GM19452 (cell line): ENCODE data around the gene C1GALT1.
"Not testable (repeated sequence)": the region's sequence is repeated elsewhere in the genome, so short reads cannot be mapped to it uniquely, and the experiment has no call there.

Experiments
- ATAC-seq: cut with Tn5 transposase; IDR thresholded peaks from one replicate; pipeline ENCODE4 v1.9.1; 2021; ENCODE audit not compliant: unreplicated experiment

The C1GALT1 gene

GRCh38 chr7:7199592-7199991, 17.2 kb downstream of the C1GALT1 start:
- ATAC-seq, result not testable (repeated sequence)

DNA sequence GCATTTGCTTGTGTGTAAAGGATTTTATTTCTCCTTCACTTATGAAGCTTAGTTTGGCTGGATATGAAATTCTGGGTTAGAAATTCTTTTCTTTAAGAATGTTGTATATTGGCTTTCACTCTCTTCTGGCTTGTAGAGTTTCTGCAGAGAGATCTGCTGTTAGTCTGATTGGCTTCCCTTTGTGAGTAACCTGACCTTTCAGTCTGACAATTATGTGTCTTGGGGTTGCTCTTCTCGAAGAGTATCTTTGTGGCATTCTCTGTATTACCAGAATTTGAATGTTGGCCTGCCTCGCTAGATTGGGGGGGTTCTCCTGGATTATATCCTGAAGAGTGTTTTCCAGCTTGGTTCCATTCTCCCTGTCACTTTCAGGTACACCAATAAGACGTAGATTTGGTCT, 17.9 kb downstream of the C1GALT1 start:
- ATAC-seq, result not testable (repeated sequence)

DNA sequence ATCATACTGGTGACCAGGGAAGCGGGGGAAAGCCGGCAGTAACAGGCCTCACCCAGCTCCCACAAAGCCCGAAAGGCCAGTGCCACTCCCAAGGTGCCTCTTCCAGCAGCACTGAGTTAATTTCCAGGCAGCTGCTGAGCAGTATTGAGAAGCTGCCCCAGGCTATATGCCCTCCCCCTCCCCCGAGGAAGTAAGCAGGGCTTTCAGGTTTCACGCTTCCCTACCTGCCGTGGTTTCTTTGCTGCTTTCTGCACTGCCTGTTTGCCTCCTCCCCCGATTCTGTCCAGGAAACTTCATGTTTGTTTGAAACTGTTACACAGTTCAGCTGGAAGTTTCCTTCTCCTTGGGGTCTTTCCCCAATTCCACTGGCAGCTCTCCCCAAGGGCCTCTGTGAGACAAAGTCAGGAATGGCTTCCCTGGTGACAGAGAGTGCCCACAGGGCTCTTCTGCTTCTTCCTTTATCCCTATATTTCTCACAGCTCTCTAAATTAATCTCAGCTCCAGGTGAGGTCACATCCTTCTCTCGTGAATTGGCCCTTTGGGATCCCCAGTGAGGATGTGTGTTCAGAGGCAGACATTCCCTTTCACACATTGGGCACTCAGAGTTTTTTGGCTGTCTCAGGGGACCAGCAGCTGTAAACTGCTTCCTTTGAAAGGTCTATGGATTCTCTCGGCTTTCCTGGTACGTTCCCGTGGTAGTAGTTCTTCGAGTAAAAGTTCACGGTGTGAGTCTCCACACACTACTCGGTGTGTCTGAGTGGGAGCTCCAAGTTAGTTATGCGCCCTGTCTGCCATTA, 19.4 kb downstream of the C1GALT1 start:
- peak; percentile 97 for ATAC-seq

DNA sequence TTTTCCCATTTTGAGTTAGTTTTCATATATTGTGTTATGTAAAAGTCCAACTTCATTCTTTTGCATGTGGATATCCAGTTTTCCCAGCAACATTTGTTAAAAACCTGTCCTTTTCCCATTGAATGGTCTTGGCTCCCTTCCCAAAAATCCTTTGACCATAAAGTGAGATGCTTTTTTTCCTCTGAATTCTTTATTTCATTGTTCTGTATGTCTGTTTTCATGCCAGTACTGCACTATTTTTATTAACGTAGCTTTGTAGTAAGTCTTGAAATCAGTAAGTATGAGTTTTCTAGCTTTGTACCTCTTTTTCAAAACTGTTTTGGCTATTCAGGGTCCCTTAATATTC, 20.0 kb downstream of the C1GALT1 start:
- ATAC-seq, result no peak

GRCh38 chr7:7203813-7204575, 21.6 kb downstream of the C1GALT1 start:
- ATAC-seq, result no peak

- ATAC-seq, result no peak
Measured at GRCh38 chr7:7207876-7208275, 25.5 kb downstream of the C1GALT1 start.

DNA sequence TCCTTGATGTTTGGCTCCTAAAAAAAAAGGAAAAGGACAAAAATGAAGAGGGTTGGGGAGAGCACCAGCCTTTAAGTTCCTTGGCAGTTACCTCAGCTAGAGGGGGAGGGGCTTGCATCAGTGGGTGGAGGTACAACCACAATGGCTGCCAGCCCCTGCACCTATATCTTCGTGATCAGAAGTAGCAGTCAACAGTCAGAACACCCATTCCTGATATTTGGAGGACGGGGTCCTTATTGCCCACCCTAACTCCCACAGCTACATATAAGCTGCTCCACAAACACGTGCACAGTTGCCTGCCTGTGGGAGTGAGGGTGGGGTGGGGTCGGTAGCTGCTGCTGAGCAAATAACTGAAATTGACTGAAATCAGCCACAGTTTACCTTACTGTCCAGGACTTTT, 26.2 kb downstream of the C1GALT1 start:
- ATAC-seq, result no peak

DNA sequence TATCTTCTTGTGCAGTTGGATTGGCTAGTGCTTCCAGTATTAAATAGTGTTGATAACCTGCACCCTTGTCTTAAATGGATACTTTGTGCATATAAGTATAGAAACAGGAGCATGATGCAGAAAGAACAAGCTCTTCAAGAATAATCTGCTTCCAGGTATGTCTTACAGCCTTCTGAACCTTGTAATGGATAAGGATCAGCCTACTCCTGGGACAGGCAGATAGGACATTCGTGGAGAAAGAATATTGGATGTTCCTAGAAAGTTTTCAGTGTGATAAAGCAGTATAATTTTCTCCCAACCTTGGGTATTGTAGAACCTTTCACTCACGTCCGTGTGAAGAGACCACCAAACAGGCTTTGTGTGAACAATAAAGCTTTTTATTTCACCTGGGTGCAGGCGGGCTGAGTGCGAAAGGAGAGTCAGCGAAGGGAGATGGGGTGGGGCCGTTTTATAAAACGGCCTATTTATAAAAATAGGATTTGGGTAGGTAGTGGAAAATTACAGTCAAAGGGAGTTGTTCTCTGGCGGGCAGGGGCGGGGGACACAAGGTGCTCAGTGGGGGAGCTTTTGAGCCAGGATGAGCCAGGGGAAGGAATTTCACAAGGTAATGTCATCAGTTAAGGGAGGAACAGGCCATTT, 27.2 kb downstream of the C1GALT1 start:
- ATAC-seq, result no peak

DNA sequence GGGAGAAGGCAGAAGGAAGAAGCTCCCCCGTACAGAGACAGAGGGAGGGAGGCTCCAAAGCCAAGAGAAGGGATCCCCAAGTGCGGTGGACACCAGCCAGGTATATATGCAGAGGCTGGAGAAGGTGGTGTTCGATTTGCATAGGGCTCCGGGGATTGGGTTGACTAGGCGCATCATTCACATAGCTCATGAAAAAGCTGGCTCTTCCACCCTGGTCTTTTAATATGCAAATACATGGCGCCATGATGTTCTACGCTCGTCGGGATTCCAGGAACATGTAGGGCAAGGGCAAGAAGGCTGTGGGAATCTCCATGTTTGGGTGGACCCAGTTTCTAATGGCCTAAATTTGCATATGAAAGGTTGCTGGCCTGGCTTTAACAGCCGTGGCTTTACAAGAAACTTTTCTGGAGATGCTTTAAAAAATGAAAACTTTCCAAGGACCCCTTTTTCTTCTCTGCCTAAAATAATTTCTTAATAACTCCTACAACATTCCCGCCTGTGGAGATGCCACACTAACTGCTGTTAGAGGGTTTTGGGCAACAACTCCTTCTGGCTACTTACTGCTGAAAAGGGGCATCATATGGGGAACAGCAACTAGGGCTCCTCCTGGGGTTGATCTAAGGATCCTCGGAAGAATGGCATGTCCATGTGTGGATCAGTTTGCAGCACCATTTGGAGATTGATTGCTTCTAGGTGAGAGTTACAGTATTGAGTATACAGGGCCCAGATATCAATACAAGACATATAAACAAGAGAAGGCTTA, 28.3 kb downstream of the C1GALT1 start:
- ATAC-seq, result no peak

DNA sequence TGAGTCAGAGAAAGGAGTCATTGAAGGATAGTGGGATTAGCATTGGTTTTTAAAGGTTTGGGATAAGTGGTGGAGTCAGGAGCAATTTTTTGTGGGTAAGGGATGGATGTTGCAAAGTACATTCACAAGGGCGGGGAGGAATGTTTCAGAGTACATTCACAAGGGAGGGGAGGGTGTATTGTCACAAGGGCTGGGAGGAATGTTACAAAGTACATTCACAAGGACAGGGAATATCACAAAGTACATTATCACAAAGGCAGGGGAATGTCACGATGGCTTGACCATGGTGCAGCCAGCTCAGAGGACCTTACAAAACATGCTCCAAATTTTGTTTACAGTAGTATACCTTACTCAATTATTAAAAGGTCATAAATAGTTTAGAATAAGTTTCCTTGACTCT, 30.3 kb downstream of the C1GALT1 start:
- no peak for ATAC-seq

- ATAC-seq, result no peak
Measured at GRCh38 chr7:7214398-7215347, 32.3 kb downstream of the C1GALT1 start.

DNA sequence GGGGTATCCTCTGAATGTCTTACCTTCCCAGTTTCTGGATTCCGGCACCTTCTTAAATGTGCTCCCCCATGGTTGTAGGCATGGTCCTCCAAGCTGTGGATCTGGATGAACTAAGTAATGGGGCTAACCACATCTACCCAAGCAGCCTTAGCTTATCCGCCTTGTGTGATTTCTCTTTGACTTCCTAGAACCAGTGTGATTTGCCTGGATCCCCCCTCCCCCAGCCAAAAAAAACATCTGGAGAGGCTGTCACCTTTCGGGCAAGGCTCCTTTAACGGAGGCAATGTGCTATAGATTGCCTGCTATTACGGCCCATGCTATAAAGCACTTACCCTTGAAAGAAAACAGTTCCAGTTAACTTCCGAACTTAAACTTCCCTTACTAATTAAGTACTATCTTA, 33.9 kb downstream of the C1GALT1 start:
- ATAC-seq, result no peak

- ATAC-seq, result no peak
Measured at GRCh38 chr7:7219216-7219615, 36.9 kb downstream of the C1GALT1 start.

GRCh38 chr7:7220821-7221220, 38.5 kb downstream of the C1GALT1 start:
- no peak for ATAC-seq

DNA sequence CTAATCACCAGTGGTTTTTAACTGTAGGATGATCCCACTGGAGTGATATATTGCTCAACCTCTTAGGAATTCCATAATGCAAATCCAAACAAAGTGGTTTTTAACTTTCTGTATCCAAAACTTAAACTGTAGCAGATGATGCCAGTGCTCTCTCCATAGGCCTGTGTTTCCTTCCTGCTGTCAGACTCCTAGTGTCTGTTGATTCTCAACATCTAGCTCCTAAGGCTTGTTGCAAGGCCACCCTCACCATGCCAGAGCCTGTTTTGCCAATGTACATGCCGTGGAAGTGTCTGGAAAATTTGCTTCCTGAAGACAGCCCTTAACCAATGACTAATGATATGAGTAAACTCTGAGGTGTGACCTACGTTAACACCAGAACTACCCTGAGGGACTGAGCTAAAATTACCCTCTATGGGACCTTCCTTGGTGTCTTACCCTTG, 39.3 kb downstream of the C1GALT1 start:
- no peak for ATAC-seq

- no peak for ATAC-seq
Measured at GRCh38 chr7:7223250-7223649, 40.9 kb downstream of the C1GALT1 start.

GRCh38 chr7:7226407-7226806, 44.1 kb downstream of the C1GALT1 start:
- ATAC-seq, result no peak

GRCh38 chr7:7228472-7228871, 46.1 kb downstream of the C1GALT1 start:
- ATAC-seq, result no peak

- no peak for ATAC-seq
Measured at GRCh38 chr7:7228967-7229366, 46.6 kb downstream of the C1GALT1 start.

DNA sequence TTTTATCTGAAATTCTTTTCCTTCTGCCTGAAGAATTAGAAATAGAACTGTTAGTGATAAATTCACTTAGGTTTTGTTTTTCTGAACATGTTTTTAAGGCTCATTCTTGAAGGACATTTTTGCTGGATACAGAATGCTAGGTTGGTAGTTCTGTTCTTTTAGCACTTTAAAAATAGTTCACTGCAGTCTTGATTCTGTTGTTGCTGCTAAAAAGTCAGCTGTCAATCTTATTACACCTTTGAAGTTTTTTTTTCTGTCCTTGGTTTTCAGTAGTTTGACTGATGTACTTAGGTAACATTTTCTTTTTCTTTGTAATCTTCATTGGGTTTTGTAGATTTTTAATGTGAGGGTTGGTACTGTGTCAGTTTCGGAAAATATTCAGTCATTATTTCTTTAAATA, 48.7 kb downstream of the C1GALT1 start:
- ATAC-seq, result no peak
